ENCODE data around the gene RNF115.
"Not testable (repeated sequence)": the region's sequence is repeated elsewhere in the genome, so short reads cannot be mapped to it uniquely, and the experiment has no call there.

DNA sequence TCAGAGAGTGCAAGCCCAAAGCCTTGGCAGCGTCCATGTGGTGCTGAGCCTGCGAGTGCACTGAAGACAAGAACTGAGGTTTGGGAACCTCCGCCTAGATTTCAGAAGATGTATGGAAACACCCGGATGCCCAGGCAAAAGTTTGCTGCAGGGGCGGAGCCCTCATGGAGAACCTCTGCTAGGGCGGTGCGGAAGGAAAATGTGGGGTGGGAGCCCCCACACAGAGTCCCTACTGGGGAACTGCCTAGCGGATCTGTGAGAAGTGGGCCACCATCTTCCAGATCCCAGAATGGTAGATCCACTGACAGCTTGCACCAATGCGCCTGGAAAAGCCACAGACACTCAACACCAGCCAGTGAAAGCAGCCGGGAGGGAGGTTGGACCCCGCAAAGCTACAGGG, 62.4 kb downstream of the RNF115 start:
- TF ChIP-seq JUN (IDR thresholded peaks at IDR 0.05; ENCODE audit: borderline replicate concordance, insufficient read depth, insufficient read length, low read depth), result not testable (repeated sequence)
- TF ChIP-seq, protein P1, sequence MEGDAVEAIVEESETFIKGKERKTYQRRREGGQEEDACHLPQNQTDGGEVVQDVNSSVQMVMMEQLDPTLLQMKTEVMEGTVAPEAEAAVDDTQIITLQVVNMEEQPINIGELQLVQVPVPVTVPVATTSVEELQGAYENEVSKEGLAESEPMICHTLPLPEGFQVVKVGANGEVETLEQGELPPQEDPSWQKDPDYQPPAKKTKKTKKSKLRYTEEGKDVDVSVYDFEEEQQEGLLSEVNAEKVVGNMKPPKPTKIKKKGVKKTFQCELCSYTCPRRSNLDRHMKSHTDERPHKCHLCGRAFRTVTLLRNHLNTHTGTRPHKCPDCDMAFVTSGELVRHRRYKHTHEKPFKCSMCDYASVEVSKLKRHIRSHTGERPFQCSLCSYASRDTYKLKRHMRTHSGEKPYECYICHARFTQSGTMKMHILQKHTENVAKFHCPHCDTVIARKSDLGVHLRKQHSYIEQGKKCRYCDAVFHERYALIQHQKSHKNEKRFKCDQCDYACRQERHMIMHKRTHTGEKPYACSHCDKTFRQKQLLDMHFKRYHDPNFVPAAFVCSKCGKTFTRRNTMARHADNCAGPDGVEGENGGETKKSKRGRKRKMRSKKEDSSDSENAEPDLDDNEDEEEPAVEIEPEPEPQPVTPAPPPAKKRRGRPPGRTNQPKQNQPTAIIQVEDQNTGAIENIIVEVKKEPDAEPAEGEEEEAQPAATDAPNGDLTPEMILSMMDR (IDR thresholded peaks at IDR 0.05; ENCODE audit: extremely low read depth in 1 of 2, insufficient read depth in 1 of 2, low read depth in 1 of 2, low read length in 2 of 2), result not testable (repeated sequence)
